Suprapubic skin (tissue), 4 donors: Measurements from ENCODE around the gene C21orf91.

Experiments
- EP300 ChIP-seq: sonication (generic); formaldehyde crosslinking; IDR thresholded peaks from one replicate; pipeline ENCODE4 v1.6.1; 2017; ENCODE audit warnings: antibody characterized with exemption
- POLR2A ChIP-seq, 2 donors: fragments of 450-650 bp; IDR thresholded peaks; one replicate each; pipeline ENCODE4 v1.6.1; 2017; ENCODE audit warnings: antibody characterized with exemption in 2 of 2, mild to moderate bottlenecking in 2 of 2, moderate library complexity in 2 of 2
- POLR2AphosphoS5 ChIP-seq, 3 donors: sonication (generic); formaldehyde crosslinking; IDR thresholded peaks; one replicate each; pipeline ENCODE4 v1.6.1; 2017; ENCODE audit warnings: antibody characterized with exemption in 3 of 3
- TF ChIP-seq, protein P1 (sequence below), 2 donors: fragments of 200-600 bp in 1 of 2; fragments of 450-650 bp in 1 of 2; sonication (generic) in 1 of 2; IDR thresholded peaks; one replicate each; pipeline ENCODE4 v1.5.1; 2016 to 2019; ENCODE audit warnings: antibody characterized with exemption in 2 of 2, mild to moderate bottlenecking in 1 of 2, moderate library complexity in 1 of 2

GRCh38 chr21:17746920-17747319 lies 72.2 kb downstream of the C21orf91 start:
- TF ChIP-seq, protein P1, sequence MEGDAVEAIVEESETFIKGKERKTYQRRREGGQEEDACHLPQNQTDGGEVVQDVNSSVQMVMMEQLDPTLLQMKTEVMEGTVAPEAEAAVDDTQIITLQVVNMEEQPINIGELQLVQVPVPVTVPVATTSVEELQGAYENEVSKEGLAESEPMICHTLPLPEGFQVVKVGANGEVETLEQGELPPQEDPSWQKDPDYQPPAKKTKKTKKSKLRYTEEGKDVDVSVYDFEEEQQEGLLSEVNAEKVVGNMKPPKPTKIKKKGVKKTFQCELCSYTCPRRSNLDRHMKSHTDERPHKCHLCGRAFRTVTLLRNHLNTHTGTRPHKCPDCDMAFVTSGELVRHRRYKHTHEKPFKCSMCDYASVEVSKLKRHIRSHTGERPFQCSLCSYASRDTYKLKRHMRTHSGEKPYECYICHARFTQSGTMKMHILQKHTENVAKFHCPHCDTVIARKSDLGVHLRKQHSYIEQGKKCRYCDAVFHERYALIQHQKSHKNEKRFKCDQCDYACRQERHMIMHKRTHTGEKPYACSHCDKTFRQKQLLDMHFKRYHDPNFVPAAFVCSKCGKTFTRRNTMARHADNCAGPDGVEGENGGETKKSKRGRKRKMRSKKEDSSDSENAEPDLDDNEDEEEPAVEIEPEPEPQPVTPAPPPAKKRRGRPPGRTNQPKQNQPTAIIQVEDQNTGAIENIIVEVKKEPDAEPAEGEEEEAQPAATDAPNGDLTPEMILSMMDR (IDR thresholded peaks at IDR 0.05): no peak
- TF ChIP-seq POLR2A (IDR thresholded peaks at IDR 0.05) (no peak), POLR2AphosphoS5 (IDR thresholded peaks at IDR 0.05) (no peak), EP300 (no peak)
